ENCODE data around the gene TACC3. TPM values are rescaled to one million over a fixed set of nuclear protein-coding genes. Genes with fewer than 3 reads are reported as not detected.

Gene TACC3
- total RNA-seq, 1 donor from 2014 or later = 4.1 TPM

DNA sequence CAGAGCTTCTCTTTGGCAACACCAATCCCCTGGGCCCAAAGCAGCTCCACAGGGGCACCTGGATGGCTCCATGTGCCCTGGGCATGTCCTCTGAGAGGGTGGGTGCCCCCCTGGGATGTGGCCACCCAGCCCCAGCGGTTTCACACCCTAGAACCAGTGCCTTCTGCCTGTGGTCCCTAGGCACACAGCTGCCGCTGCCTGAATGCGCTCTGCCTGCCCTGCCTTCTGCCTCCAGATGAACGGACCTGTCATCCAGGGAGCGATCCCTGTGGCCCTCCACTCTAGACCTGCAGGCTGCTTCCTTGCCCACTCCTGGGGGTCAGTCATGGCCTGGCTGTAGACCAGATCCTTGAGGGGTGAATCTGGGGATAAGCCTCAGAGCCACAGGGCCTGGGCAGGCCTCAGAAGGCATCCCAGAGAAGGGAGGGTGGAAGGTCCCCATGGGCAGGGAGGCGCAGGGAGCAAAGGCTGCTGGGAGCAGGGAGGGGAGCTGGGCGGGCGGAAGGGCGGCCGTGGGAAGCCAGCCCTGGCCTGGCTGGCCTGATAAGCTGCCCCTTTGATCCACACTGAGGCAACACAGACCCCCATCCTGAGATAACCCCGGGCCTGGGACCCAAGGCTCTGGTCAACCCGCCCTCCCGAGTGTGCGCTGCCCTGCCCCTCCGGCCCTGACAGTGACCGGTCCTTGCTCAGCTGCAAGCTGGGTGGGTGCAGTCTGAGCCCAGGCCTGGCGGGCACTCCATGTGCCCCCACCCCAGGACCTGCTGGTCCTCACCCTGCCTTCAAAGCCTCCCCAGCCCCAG, 63.7 kb downstream of the TACC3 start:
- intact Hi-C loops (cut with DNase I) = no loop called here
- peak; percentile 82 for DNase-seq (ENCODE audit: low spot score)

GRCh38 chr4:1785592-1785991, 64.3 kb downstream of the TACC3 start:
- no peak for DNase-seq (ENCODE audit: low spot score)
- intact Hi-C loops (cut with DNase I) = no loop called here

- no peak for DNase-seq (ENCODE audit: low spot score)
- intact Hi-C loops (cut with DNase I) = no loop called here
Measured at GRCh38 chr4:1786544-1787362, 65.4 kb downstream of the TACC3 start.

- DNase-seq (ENCODE audit: low spot score) = no peak
- intact Hi-C loops (cut with DNase I) = no loop called here
Measured at GRCh38 chr4:1787411-1788077, 66.2 kb downstream of the TACC3 start.

- no peak for DNase-seq (ENCODE audit: low spot score)
- intact Hi-C loops (cut with DNase I) = no loop called here
Measured at GRCh38 chr4:1788254-1788973, 67.1 kb downstream of the TACC3 start.

- intact Hi-C loops (cut with DNase I) = no loop called here
- no peak for DNase-seq (ENCODE audit: low spot score)
Measured at GRCh38 chr4:1789552-1789951, 68.2 kb downstream of the TACC3 start.

DNA sequence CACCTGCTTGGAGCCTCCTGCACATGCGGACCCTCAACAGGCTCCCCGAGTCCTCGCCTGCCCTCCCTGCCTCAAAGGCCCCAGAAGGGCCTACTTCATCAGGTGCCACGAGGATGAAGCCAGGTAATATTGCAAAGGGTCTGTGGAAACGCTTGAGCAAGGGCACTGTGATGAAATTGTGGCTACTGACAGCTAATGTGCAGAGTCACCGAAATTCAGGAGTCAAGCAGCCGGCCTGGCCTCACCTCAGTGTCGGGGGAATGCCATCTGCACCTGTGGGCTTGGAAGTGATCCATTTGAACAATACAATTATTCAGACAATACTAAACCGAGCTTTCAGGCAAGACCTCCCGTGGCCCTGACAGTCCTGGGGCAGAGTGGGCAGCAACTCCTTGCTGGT, 68.7 kb downstream of the TACC3 start:
- no peak for DNase-seq (ENCODE audit: low spot score)
- intact Hi-C loops (cut with DNase I) = no loop called here

- intact Hi-C loops (cut with DNase I) = no loop called here
- no peak for DNase-seq (ENCODE audit: low spot score)
Measured at GRCh38 chr4:1792158-1792831, 71.0 kb downstream of the TACC3 start.

DNA sequence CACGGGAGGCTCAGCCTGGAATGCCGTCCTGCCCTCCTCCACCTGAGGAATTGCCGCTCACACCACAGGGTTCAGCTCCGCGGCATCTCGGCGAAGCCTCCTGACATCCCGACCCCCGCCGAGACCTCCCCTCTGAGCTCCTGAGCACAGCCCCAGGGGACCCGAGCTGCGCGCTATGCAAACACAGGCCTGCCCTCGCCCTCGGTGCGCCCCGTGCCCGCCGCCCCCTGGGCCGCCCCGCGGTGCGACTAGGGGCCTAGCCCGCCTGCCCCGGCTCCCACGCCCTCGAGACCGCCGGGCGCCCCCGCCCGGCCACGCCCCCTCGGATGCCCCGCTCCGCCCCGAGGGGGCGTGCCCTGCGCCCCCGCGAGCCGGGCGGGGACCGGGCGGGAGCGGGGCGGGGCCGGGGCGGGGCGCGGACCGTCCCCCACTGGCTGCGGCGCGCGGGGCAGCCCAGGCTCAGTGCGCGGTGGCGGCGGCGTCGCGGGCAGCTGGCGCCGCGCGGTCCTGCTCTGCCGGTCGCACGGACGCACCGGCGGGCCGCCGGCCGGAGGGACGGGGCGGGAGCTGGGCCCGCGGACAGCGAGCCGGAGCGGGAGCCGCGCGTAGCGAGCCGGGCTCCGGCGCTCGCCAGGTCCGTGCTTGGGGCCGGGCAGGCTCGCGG, 71.6 kb downstream of the TACC3 start, which contains the start of gene FGFR3:
FGFR3 (plus strand) TSS at position 462 of the 664 bp plus-strand sequence. CDS start 642 bp downstream, outside the sequence.
- intact Hi-C loops (cut with DNase I) = no loop called here

GRCh38 chr4:1793496-1793840, 72.1 kb downstream of the TACC3 start:
- DNase-seq (ENCODE audit: low spot score) = no peak
- intact Hi-C loops (cut with DNase I) = no loop called here

More for the DNA sequence above, 71.6 kb downstream of the TACC3 start, which contains the start of gene FGFR3:
- DNase-seq (ENCODE audit: low spot score) = no peak

GRCh38 chr4:1793940-1794808, 72.9 kb downstream of the TACC3 start:
- DNase-seq (ENCODE audit: low spot score) = no peak
- intact Hi-C loops (cut with DNase I) = no loop called here

Other genes with a start within 250 kb of the TACC3 start
- 1.00 TPM for gene FAM53A, start 37.2 kb upstream of the TACC3 start, total RNA-seq
- gene SLBP, start 9.2 kb upstream of the TACC3 start, total RNA-seq = 12.1 TPM
- gene TMEM129, start 198 bp upstream of the TACC3 start, total RNA-seq = 38.1 TPM
- 4.7 TPM for gene FGFR3, start 71.8 kb downstream of the TACC3 start, total RNA-seq
- gene LETM1, start 134.6 kb downstream of the TACC3 start, total RNA-seq = 37.8 TPM
- gene NSD2, start 149.9 kb downstream of the TACC3 start, total RNA-seq = 60.4 TPM